GM12892 (cell line): ENCODE results near the gene PLEKHM1.

ENCODE experiments used
- DNase-seq: peaks from one replicate; pipeline ENCODE4 v3.0.0; 2011; ENCODE audit not compliant: insufficient read length
- FAIRE-seq: peaks from 2 replicates; lab custom pipeline; 2011; peaks lifted over from hg19 to GRCh38; lab: Jason Lieb, UNC
- POLR2A ChIP-seq: IDR thresholded peaks from 2 replicates; pipeline ENCODE4 v1.6.1; 2011; ENCODE audit warnings: low read depth, low read length, control low read depth
- POLR2AphosphoS5 ChIP-seq: IDR thresholded peaks from 2 replicates; pipeline ENCODE4 v1.6.1; 2011; ENCODE audit warnings: low read depth, low read length, control low read depth
- TAF1 ChIP-seq: IDR thresholded peaks from 2 replicates; pipeline ENCODE4 v1.6.1; 2011; ENCODE audit warnings: low read depth, mild to moderate bottlenecking, control low read depth, low read length, borderline replicate concordance

PLEKHM1 gene

GRCh38 chr17:45428050-45428617 is 62.4 kb downstream of the PLEKHM1 start:
- FAIRE-seq (peak; percentile 96), DNase-seq (peak; percentile 77)
- TF ChIP-seq POLR2A (no peak), POLR2AphosphoS5 (no peak), TAF1 (no peak)

- FAIRE-seq = no peak
- DNase-seq = no peak
- no peak for TF ChIP-seq POLR2AphosphoS5
- TF ChIP-seq TAF1 = no peak
- no peak for TF ChIP-seq POLR2A
Measured at GRCh38 chr17:45427181-45427835, 63.2 kb downstream of the PLEKHM1 start.

- no peak for FAIRE-seq
- TF ChIP-seq POLR2AphosphoS5 = no peak
- no peak for TF ChIP-seq POLR2A
- no peak for TF ChIP-seq TAF1
- no peak for DNase-seq
Measured at GRCh38 chr17:45426561-45426960, 64.0 kb downstream of the PLEKHM1 start.

GRCh38 chr17:45425984-45426413 is 64.5 kb downstream of the PLEKHM1 start:
- DNase-seq = no peak
- TF ChIP-seq TAF1 (no peak), POLR2A (no peak), POLR2AphosphoS5 (no peak)
- peak; percentile 44 for FAIRE-seq

- FAIRE-seq (peak; percentile 33), DNase-seq (no peak)
- TF ChIP-seq POLR2A (no peak), POLR2AphosphoS5 (no peak), TAF1 (no peak)
Measured at GRCh38 chr17:45425125-45425983, 65.2 kb downstream of the PLEKHM1 start.

GRCh38 chr17:45424769-45425124 is 65.8 kb downstream of the PLEKHM1 start:
- FAIRE-seq = no peak
- DNase-seq = no peak
- TF ChIP-seq POLR2AphosphoS5 = no peak
- no peak for TF ChIP-seq POLR2A
- no peak for TF ChIP-seq TAF1

GRCh38 chr17:45423975-45424335 is 66.6 kb downstream of the PLEKHM1 start:
- TF ChIP-seq POLR2AphosphoS5 (no peak), TAF1 (no peak), POLR2A (no peak)
- FAIRE-seq (no peak), DNase-seq (no peak)

- FAIRE-seq = no peak
- TF ChIP-seq POLR2A = no peak
- TF ChIP-seq TAF1 = no peak
- TF ChIP-seq POLR2AphosphoS5 = no peak
- no peak for DNase-seq
Measured at GRCh38 chr17:45423304-45423974, 67.1 kb downstream of the PLEKHM1 start.

GRCh38 chr17:45414990-45415881 is 75.3 kb downstream of the PLEKHM1 start:
- TF ChIP-seq TAF1 = no peak
- TF ChIP-seq POLR2AphosphoS5 = no peak
- no peak for TF ChIP-seq POLR2A
- DNase-seq (no peak), FAIRE-seq (no peak)

GRCh38 chr17:45413498-45413923 is 77.0 kb downstream of the PLEKHM1 start:
- no peak for TF ChIP-seq TAF1
- no peak for TF ChIP-seq POLR2A
- TF ChIP-seq POLR2AphosphoS5 = no peak
- no peak for FAIRE-seq
- no peak for DNase-seq
